Measurements from ENCODE around the gene DNAH17.

Gene DNAH17, protein sequence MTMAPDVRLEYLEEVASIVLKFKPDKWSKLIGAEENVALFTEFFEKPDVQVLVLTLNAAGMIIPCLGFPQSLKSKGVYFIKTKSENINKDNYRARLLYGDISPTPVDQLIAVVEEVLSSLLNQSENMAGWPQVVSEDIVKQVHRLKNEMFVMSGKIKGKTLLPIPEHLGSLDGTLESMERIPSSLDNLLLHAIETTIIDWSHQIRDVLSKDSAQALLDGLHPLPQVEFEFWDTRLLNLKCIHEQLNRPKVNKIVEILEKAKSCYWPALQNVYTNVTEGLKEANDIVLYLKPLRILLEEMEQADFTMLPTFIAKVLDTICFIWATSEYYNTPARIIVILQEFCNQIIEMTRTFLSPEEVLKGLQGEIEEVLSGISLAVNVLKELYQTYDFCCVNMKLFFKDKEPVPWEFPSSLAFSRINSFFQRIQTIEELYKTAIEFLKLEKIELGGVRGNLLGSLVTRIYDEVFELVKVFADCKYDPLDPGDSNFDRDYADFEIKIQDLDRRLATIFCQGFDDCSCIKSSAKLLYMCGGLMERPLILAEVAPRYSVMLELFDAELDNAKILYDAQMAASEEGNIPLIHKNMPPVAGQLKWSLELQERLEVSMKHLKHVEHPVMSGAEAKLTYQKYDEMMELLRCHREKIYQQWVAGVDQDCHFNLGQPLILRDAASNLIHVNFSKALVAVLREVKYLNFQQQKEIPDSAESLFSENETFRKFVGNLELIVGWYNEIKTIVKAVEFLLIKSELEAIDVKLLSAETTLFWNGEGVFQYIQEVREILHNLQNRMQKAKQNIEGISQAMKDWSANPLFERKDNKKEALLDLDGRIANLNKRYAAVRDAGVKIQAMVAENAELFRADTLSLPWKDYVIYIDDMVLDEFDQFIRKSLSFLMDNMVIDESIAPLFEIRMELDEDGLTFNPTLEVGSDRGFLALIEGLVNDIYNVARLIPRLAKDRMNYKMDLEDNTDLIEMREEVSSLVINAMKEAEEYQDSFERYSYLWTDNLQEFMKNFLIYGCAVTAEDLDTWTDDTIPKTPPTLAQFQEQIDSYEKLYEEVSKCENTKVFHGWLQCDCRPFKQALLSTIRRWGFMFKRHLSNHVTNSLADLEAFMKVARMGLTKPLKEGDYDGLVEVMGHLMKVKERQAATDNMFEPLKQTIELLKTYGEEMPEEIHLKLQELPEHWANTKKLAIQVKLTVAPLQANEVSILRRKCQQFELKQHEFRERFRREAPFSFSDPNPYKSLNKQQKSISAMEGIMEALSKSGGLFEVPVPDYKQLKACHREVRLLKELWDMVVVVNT (N-terminal part only)

DNA sequence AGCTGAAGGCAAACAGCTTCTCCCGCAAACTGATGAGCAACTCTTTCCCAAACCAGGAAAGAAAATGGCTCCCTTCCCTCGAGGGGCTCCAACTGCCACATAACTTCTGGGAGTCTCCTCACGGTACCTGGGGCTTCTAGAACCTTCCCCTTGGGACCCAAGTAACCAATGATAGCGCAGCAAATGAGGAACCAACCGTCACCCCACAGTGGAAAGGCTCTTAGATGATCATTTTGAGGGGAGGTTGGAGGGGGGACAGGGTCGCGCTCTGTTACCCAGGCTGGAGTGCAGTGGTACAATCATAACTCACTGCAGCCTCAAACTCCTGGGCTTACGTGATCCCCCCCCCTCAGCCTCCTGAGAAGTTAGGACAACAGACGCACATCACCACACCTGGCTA lies at the start of gene DNAH17:
DNAH17 (minus strand) TSS at position 101 of the 400 bp plus-strand sequence. CDS start 2,339 bp downstream, outside the sequence.
- no peak for DNase-seq (ENCODE audit: low read depth in 2 of 2)

DNA sequence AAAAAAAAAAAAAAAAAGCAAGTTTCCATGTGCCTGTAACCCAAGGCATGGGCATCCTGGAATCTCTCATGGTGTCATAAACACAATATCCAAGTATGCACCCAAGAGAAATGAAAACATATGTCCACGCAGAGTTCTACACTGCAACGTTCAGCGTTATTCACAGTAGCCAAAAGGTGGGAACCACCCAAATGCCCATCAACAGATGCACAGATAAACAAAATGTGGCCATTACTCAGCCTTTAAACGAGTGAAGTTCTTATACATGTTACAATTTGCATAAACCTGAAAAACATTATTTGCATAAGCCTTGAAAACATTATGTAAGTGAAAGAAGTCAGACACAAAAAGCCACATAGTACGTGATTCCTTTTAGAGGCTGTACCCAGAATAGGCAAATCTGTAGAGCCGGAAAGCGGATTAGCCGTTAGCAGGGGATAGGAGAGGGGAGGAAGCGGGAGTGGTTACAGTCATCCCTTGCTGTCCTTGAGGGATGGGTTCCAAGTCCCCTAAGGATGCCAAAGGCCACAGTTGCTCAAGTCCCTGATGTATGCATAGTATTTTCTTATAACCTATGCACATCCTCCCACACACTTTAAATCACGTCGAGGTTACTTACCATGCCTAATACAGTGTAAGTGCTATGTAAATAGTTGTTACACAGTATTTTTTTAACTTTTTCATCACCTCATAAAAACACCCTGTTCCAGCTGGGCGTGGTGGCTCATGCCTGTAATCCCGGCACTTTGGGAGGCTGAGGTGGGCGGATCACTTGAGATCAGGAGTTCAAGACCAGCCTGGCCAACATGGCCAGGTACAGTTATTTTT lies 47.3 kb upstream of the DNAH17 start:
- DNase-seq (ENCODE audit: low read depth in 2 of 2) = no peak

DNA sequence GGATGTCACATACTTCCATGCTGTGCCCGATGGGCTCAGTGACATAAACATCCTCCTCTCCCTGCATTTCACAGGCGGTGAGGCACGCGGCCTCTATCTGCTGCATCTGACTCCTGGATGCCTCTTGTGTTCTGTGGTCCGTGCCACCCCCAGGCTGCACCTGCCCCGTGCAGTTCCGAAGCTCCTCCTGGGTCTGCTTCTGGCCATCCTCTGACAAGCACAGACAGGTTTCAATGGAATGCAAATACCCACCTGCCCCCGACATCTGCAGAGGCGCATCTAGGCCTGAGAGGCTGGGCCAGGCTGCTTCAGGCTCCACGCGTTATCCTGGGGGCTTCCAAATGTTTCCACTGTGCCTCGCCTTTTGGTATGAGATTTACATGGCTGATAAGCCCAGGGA lies 46.3 kb upstream of the DNAH17 start:
- no peak for DNase-seq (ENCODE audit: low read depth in 2 of 2)

DNA sequence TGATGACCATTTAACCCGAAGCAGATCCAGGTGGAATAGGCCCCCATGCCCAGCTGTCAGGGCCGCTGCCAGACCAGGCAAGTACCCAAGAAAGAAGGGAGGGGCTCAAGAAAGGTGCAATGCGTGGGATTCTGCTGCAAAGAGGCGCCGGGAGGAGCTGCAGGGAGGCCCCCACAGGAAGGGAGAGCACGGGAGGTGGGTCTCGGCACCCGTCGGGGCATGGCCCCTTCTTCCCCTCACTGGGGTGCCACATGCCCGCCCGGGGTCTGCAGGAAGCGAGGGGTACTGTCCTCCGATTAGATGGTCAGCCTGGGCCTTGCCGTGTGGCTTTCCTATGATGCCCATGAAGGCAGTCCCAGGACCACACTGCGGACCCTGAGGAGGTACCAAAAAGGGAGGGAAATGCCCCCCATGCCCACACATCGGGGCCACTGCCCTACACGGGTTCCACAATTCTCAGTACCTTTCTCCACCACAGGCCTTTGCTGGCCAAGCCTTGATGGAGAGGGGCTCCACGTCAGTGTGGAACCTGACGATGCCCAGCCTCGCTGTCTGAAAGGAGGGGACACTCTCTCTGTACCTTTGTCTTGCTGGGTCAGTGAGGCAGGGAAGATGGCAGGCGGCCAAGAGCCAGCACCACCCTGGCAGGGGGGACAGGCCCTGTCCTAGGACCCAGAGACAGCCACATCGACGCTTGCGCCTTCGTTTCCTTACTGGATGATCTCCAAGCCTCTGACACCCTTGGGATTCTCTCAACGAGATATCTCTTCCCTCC lies 45.5 kb upstream of the DNAH17 start:
- DNase-seq (ENCODE audit: low read depth in 2 of 2) = no peak

DNA sequence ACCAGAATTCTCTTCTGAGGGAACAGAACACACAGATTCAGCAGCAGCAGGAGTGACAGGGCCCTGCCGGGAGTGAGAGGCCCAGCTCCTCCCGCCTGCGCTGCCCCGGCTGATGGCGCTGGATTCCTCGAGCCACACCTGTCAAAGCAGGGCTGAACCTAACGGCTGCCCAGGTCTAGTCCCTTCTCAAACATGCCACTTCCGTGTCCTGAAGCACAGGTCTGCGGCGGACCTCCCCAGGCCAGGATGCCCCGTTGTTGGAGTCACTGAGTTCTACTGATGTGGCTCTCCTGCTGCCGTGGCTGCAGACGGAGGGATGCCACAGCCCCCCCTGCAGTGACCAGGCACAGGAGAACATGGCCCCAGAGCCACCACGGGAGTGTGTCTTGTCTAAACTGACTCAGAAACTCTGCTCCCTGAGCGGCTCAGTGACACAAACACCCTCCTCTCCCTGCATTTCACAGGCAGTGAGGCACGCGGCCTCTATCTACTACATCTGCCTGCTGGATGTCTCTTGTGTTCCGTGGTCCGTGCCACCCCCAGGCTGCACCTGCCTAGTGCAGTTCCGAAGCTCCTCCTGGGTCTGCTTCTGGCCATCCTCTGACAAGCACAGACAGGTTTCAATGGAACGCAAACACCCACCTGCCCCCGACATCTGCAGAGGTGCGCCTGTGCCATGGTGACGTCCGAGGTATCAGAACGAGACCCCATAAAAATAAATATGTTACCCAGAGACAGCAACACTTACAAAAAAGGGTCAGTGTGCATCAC lies 44.7 kb upstream of the DNAH17 start:
- DNase-seq (ENCODE audit: low read depth in 2 of 2) = no peak

DNA sequence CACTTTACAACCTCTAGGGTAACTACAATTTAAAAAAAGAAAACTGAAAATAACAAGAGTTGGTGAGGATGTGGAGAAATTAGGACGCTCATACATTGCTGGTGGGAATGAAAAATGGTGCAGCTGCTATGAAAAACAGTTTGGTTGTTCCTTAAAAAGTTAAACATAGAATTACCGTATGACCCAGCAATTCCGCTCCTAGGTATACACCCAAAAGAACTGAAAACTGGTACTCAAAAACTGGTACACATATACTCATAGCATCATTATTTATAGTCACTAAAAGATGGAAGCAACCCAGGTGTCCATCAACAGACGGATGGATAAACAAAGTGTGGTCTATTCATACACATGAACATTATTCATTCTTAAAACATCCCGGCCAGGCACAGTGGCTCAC lies 42.9 kb upstream of the DNAH17 start:
- DNase-seq (ENCODE audit: low read depth in 2 of 2) = no peak

DNA sequence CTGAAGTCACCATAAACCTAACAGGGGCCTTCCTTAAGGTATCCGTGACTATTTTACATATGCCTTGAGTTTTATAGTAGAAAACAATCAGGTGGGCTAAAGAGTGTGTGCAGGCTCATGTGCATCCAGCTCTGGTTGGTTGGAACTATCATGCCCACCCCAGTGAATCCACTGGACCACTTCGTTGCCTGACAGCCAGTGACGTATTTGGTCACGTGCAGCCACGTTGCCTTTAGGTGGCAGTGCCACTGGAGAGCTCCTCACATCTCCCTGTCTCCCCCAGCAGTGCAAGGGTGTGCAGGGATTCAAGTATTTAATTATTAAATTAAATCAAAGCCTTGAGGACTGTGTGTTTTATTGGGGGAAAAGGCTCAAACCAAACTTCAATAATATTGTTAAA lies 42.1 kb upstream of the DNAH17 start:
- no peak for DNase-seq (ENCODE audit: low read depth in 2 of 2)

DNA sequence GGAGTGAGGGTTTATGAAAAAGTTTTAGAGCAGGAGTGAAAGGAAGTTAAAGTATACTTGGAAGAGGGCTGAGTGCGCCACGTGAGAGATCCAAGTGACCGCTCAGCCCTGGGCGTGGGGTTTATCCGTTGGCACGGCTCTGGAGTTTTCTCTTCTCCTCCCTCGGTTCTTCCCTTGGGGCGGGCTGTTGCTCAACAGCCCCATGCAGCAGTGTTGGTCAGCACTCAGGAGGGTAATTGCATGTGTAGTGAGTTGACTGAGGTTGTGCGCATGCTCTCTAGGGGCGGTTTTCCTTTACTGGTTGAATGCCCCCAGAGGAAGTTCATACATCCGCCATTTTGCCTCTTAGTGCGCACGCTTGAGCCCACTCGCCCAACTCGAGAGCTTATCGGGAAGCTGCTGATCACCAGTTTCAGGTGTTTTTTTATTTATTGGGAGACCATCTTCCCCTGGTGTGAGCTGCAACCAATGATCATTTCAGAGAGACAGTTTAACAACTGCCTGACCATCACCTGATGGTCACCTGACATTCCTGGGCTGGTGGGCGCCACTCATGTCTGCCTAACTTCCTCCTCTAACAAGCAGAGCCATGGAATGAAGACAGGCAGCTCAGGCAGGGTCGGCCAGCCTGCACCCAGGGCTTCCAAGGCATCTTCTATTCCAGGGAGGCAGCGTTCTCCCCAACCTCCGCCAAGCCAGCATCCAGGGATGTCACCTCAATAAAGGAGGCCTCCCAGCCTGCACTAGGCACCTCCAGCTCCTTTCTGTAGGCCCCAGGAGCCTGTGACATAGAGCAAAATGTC lies 41.3 kb upstream of the DNAH17 start:
- DNase-seq (ENCODE audit: low read depth in 2 of 2) = no peak

DNA sequence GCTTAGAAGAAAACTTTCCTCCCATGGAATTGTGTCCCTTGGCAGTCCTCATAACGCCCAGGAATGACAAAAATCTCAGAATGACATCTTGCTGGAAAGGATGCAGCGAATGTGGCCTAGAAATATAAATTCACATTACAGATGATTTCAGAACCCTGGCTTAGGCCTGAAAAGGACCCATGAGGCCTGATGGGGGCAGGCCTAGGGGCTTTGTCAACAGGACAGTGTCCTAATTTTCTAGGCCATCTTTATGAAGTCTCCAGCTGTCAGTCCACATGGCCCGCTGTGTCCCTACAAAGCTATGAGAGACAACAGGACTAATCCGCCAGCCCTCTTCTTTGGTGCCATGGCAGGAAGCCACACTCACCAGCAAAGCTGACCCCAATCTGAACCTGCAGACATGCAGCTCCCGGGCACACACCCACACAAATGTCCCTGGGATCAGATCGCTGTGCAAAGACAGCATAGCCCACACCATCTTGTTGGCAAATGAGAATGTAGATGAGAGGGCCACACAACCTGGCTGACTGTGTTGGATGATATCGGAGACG lies 40.4 kb upstream of the DNAH17 start:
- DNase-seq (ENCODE audit: low read depth in 2 of 2) = no peak

DNA sequence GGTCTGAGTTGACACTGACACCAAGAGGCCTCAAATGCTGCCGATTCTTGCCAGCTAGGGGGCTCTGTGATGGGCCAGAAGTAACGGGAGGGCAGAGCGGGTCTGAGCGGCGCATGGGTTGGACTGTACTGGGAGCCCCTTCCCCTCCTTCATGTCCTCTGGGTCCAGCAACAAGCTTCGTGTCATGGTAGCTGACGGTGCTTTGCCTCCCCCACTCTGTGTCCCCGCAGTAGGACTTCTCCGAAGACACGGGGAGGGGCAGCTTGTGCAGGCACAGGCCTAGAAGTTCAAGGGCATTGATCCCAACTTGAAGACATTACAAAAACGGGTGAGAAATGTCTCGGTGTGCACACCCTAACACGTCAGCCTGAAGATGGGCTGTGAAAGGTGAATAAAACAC lies 39.8 kb upstream of the DNAH17 start:
- no peak for DNase-seq (ENCODE audit: low read depth in 2 of 2)

DNA sequence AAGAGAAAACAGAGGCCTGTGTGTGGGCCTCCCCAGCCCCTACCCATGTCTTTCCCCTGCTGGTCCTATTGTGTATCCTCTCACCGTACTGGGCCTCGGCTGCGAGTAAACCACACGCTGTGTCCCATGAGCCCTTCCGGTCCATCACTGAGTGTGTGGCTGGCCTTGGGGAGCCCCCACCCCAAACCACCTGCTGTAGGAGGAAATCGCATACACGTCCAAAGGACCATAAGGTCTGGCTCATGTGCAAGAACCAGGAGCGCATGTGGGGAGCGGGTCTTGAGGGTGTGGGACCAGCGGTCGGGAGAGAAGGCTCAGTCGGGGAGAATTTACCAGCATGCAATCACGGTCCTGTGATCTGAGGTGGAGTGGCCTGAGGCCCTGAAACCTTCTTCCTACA lies 38.4 kb upstream of the DNAH17 start:
- DNase-seq (ENCODE audit: low read depth in 2 of 2) = no peak

DNA sequence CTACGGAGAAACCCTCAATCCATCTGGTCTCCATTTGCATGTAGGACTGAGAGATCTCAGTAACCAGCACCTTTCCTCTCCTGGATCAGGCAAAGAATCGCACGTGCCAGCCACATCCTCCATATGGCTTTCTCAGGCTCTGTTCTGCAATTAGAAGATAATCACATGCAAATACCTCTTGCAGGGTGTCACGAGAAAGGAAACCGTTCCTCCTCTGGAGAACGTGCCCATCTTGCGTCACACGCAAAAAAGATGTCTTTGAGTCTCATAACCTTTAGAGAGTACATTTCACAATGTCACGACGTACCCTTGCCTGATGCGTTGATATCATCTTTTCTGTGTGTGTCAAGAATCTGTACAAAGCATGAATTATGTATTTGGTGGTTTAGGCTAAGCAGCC lies 36.2 kb upstream of the DNAH17 start:
- DNase-seq (ENCODE audit: low read depth in 2 of 2) = no peak

DNA sequence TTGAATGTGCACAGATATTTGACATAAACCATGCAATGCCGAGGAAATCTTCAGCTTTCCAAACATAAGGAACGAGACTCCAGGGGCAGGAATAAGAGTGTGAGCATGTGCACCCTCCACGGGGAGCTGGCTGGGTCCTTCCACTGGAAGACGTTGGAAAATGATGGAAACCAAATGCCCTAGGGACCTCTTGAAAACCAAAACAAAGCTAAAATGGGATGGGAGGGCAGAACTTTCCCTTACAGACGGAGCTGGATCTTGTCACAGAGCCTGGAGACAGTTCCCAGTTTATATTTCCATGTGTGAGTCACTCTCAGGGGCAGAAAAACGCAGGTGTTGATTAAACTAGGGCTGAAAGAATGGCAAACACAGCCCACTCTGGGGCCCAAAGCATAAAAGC lies 34.4 kb upstream of the DNAH17 start:
- DNase-seq (ENCODE audit: low read depth in 2 of 2) = no peak

DNA sequence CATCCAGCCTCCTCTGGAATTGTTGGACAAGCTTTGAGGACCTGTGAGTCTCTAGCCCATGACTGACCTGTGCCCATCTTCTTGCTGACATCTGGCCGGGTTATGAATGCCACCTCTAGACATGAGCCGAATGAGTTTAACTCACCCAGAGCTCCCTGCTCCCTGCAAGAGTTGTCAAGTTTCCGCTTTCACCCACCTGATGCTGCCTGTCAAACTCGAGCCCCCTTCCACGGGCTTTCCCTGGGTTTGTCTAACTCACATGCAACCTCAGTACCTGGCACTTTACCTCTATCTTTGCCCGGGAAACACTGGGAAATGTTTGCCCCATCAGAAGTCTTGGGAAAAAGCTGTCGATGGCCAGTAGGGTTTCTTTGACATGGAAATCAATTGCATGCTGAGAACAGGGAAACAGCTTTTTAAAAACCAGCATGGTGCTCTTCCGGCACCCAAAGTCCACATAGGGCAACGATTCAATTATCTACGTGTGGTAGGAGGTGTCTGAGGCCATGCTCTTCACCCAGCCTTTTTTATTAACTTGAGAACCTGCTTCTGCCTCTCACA lies 33.8 kb upstream of the DNAH17 start:
- no peak for DNase-seq (ENCODE audit: low read depth in 2 of 2)

DNA sequence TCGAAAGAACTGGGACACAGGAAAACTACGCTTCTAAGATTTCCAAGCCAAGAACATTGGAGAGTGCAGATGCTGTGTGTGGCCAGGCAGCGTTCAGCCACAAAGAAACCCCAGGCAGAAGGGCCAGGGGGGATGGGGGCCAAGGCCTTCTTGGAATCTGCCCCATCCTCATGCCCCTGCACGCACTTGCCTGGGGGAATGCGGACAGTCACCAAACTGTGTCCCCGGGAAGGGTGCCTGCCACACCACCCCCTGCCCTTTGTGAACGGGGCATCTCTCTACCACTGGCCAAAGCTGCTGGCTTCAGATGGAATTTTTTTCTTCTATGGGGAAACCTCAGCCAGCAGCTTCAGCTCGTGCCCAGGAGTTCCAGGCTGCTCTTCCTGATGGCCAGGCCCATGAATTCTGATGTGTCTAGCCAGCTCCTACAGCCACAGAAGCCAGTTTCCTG lies 32.0 kb upstream of the DNAH17 start:
- DNase-seq (ENCODE audit: low read depth in 2 of 2) = no peak

DNA sequence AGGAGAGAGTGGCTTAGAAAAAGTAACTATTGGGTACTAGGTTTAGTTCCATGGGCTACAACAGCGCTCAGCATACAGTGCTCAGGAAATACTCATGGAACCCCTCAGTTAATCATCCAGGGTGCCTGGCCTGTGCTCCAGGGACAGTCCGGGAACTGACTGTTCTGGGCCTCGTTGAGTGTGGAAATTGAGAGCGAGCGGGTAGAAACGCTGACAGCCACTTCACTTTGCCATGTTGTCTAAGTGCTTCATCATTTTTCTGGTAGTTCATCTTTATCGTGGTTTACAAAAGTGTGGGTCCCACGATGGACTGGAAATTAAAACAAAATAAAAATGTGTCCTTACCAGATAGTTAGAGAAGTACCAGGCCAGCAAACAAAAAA lies 31.6 kb upstream of the DNAH17 start:
- DNase-seq (ENCODE audit: low read depth in 2 of 2) = no peak

DNA sequence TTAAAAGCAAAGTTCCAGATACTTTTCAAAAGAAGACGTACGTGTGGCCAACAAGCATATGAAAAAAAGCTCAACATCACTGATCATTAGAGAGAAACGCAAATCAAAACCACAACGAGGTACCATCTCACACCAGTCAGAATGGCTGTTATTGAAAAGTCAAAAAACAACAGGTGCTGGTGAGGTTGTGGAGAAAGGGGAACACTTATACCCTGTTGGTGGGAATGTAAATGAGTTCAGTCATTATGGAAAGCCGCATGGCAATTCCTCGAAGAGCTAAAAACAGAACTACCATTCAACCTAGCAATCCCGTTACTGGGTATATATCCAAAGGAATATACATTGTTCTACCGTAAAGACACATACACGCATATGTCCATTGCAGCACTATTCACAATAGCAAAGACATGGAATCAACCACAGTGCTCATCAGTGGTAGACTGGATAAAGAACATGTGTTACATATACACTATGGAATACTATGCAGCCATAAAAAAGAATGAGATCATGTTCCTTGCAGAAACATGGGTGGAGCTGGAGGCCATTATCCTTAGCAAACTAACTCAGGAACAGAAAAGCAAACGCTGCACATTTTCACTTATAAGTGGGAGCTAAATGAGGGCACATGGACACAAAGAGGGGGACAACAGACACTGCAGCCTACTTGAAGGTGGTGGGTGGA lies 31.1 kb upstream of the DNAH17 start:
- DNase-seq (ENCODE audit: low read depth in 2 of 2) = no peak

DNA sequence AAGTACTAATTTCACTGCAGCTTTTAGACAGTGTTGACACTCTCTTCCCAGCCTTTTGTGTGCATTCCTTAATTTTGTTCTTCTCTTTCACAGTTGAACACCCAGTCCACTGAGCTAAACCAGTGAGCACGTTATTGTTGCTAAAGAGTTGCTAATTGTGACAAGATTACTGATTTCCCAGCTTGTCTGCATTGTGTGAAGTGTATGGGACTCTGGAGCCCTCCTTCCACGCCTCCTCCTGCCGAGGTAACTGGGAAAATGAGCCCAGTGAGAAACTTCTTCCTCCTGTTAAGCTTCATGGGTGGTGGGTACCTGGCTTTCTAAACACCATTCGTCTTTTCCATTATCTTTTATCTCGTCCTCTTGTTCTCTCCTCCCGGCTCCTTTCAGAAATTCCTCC lies 29.8 kb upstream of the DNAH17 start:
- DNase-seq (ENCODE audit: low read depth in 2 of 2) = no peak
